ENCODE data around the gene IL1F10.

- no peak for TF ChIP-seq POLR2AphosphoS5 (IDR thresholded peaks at IDR 0.05; ENCODE audit: low read depth, low read length)
- TF ChIP-seq, protein P1, sequence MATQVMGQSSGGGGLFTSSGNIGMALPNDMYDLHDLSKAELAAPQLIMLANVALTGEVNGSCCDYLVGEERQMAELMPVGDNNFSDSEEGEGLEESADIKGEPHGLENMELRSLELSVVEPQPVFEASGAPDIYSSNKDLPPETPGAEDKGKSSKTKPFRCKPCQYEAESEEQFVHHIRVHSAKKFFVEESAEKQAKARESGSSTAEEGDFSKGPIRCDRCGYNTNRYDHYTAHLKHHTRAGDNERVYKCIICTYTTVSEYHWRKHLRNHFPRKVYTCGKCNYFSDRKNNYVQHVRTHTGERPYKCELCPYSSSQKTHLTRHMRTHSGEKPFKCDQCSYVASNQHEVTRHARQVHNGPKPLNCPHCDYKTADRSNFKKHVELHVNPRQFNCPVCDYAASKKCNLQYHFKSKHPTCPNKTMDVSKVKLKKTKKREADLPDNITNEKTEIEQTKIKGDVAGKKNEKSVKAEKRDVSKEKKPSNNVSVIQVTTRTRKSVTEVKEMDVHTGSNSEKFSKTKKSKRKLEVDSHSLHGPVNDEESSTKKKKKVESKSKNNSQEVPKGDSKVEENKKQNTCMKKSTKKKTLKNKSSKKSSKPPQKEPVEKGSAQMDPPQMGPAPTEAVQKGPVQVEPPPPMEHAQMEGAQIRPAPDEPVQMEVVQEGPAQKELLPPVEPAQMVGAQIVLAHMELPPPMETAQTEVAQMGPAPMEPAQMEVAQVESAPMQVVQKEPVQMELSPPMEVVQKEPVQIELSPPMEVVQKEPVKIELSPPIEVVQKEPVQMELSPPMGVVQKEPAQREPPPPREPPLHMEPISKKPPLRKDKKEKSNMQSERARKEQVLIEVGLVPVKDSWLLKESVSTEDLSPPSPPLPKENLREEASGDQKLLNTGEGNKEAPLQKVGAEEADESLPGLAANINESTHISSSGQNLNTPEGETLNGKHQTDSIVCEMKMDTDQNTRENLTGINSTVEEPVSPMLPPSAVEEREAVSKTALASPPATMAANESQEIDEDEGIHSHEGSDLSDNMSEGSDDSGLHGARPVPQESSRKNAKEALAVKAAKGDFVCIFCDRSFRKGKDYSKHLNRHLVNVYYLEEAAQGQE (IDR thresholded peaks at IDR 0.05; ENCODE audit: insufficient read depth in 1 of 2, low read depth in 2 of 2, low read length in 2 of 2), result no peak
Measured at GRCh38 chr2:113028112-113028511, 39.7 kb upstream of the IL1F10 start.
